DMS153 (cell line): ENCODE data around the gene MARCHF6.
"Not testable (repeated sequence)": the region's sequence is repeated elsewhere in the genome, so short reads cannot be mapped to it uniquely, and the experiment has no call there.

Source experiments
- DNase-seq: peaks from one replicate; lab custom pipeline; 2025; lab: John Stamatoyannopoulos, UW

Gene MARCHF6

DNA sequence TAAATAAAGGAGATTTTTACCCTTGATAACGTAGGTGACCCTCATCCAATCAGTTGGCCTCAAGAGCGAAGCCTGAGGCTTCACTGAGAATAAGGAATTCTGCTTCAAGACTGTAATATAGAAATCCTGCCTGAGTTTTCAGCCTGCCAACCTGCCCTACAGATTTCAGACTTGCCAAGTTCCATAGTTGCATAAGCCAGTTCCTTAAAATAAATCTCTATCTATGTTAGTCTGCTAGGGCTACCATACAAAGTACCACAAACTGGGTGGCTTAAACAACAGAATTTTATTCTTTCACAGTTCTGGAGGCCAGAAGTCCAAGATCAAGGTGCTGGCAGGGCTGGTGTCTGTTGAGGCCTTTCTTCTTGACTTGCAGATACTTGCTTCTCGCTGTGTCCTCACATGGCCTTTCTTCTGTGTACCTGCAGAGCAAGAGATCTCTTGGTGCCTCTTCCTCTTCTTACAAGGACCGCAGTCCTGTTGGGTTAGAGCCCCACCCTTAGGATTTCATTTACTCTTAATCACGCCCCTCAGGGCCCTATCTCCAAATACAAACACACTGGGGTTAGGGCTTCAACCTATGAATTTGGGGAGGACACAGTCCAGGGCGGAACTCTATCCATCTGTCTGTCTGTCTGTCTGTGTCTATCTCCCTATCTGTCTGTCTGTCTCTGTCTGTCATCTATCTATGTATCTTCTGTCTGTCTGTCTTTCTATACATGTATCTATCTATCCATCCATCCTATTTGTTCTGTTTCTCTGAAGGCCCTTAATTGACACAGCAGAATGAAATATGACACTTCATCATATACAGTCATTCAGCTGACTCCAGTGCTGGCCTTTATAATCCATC lies 28.8 kb upstream of the MARCHF6 start:
- peak; percentile 29 for DNase-seq

DNA sequence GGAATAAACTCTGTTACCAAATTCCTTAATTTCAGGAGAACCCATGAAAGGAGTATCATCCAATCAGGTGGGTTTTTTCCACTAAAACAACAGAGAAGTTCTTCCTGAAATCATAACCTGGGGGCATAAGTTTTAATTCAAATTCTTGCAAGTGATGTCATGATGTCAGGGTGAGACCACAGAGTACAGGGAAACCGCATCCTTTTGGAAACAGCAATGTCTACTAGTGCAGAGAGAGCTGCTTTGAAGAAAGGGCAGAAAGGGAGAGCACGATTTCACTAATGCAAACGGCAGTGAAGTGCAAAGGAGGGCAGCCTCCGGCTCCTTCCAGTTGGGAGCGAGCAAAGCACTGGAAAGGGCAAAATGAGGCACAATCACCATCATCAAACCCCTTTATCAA lies 25.2 kb upstream of the MARCHF6 start:
- no peak for DNase-seq

DNA sequence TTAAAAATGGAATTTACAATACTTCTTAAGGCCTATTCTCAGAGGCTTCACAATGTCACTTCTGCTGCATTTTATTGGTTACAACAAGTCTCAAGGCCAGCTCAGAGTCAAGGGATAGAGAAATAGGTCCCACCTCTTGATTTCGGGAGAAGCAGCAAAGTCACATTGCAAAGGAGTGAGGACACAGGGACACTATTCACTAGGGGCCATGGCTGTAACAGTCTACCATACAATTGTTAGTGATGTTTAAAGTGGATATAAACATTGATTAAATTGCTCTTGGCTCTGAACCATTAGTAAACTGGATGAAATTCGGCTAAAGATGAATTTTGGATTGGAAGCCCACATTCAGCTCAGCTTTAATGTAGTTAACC lies 24.1 kb upstream of the MARCHF6 start:
- no peak for DNase-seq

DNA sequence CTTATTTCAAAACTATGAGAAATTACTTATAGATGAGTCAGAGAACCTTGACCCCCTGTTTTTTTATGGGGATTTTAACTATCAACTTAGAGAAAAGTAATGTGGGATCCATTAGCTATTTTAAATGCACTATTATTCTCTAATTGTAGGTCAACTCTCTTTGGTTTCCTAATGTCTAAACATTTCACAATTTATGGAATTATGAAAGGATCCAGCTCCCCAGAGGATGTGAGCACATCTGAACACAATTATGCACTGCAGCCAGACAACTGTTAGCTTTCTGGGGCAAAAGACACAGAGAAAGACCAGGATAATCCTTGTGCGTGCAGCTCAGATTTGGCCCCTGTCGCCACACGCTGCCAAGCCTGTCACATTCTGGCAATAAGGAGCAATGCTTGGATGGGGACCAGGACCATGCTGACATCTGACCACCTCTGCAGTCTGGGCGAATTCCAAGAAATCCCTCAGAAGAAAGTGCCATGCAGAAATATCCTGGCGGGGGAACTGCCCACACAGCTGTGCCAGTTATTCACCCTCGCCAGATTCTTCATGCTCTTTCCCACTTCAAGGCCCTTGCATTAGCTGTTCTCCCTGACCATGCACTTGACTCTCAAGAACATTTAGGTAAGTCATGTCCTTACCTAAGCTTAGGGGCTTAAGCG lies 23.5 kb upstream of the MARCHF6 start:
- no peak for DNase-seq

DNA sequence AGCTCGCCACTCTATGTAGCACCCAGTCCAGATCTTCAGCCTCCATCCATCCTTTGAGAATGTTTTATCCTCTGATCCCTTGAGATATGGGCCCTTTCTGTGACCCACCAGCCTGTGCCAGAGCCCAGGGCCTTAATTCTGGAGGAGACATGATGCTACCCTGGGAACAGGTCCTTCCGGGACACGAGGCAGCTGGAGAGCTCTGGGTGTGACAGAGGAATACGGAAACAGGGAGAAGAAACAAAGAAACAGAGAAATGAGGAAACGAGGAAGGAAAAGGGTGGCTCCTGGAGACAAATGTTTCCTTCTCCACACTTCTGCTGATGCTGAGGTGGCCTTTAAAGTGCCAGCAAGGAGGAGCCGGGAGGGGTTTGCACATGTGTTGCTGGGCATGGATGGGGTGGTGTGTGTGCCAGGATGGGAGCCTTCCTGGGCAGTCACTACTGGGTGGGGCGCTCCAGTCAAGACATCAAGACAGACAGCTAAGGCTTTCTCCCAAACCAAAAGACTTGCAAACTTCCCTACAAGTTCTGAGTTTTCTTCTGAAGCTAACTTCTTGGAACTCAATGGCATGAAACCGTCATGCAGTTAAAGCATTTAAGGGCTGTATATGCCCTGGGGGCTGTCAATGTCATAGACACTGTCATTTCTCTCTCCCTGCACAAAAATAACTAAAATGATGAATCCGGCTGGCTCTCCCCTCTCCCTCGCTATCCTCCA lies 22.8 kb upstream of the MARCHF6 start:
- no peak for DNase-seq

DNA sequence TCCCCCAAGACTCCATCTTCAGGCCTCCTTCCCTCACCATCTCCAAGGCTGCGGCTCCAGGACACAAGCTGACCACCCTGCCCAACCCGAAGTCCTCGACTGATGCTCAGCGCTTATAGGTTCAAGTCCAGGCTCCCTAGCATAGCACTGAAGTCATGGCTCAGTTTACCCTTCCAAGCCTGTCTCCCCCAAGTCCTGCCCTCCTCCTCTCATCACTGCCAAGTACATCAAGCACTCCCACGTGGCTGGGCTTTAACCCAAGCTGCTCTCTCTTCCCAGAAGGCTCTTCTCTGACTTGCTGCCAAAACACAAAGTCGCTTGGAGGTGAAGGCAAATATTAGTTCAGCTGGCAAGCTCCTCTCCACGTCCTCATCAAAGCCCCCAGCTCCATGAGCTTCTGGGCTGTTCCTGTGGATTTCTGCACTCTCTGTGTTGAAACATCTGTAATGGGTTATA lies 22.1 kb upstream of the MARCHF6 start:
- peak; percentile 97 for DNase-seq

DNA sequence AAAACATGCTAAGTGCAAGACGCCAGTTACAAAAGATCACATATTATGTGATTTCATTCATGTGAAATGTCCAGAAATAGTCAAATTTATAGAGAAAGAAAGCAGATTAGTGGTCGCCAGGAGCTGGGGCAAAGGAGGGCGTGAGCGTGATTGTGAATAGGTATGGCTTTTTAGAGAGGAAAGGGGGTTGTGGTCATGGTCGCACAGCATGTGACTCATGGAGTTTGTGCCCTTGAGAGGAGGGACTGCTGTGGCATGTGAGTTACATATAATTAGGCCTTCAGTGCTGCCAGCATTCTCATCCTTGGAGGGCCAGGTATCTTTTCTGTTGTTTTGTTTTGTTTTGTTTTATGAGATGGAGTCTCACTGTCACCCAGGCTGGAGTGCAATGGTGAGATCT lies 21.2 kb upstream of the MARCHF6 start:
- no peak for DNase-seq

DNA sequence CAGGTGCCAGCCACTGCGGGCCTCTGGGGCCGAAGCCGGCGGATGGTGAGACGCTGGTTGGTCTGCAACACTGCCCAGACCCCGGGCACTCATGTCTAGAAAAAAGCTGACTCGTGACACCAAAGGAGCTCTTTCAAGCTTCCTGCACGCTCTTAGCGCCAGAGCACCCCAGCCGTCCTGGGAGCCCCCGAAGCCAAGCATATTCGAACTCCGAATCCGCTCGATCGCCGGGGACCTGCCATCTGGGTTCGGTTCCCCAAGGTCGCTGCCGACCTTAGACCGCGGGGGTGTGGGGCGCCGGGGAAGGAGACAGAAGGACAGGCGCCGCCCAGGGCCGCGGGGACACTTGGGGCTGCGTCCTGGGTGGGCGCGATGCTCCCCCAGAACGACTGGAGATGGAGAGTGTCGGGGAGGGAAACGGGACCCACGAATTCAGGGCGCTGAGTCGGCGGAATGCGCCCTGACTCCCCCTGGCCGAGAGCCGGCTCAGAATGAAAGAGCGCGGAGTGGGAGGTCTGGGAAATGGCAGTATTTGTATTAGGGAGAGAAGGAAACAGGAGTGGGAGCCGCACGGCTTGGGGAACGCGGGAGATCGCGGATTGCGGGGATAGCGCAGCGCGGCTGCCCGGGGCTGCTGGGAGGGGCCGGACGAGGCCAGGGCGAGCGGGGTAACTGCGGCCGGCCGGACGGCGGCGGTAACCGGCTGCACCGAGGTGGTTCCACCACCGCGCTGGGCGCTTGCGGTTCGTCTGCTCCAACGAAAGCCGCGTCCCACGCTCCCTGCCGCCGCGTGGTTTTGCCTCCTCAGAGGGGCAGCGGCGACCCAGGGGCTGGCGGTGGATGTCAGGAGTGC lies 20.1 kb upstream of the MARCHF6 start:
- no peak for DNase-seq

DNA sequence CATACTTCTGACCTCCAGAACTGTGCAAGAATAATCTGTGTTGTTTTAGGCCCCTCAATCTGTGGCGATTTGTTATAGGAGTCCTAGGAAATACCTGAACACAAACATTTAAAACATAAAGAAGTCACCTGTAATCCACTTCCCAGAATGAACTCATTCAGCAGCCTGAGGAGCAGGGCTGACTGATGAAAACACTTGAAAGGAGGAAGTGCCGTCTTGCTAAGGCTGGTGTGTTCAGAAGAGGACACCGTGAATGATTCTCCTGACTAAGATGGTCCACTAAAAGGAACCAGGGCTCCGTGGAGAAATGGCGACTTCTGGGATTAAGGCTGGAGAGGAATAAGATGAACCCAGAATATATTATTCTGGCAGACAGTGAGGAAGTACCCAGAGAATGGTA lies 18.7 kb upstream of the MARCHF6 start:
- no peak for DNase-seq

DNA sequence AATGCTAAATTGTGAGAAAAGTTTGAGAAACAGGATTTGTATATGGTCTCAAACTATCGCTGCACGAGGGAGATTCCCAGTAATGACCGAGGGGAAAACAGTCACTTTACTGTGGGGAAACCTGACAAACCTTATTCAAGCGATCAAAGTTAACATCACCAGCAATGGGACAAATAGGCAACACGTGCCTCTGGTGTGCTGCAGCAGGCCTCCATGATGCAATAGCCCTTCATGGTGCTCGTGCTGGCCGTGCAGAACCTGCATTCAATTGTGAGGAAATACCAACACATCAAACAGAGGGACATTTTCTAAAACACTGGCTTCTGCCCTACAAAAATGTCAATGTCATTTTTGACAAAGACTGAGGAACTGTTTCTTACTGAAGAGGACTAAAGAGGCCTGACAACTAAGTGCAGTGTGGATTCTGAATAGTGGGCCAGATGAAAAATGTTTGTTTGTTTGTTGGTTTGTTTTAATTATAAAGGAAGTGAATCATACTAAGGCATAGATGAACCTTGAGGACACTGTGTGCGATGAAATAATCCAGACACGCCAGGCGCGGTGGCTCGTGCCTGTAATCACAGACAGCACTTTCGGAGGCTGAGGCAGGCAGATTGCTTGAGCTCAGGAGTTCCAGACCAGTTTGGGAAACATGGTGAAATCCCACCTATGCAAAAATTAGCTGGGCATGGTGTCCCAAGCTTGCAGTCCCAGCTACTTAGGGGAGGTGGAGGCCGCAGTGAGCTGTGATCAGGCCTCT lies 17.6 kb upstream of the MARCHF6 start:
- no peak for DNase-seq

DNA sequence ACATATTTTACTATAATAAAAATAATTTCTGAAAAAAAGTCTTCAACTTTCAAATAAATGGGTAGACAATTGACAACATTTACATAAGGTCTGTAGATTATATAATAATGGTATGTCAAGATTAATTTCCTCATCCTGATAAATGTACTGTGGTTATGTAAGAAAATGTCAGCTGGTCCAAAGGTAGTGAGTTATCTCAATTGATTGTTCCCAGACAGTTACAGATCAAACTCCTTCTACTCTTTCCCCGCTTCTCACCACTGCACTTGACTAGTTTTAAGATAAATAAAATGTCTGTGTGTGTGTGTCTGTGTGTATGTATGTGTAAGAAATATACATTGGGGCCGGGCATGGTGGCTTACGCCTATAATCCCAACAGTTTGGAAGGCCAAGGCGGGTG lies 16.4 kb upstream of the MARCHF6 start:
- no peak for DNase-seq

DNA sequence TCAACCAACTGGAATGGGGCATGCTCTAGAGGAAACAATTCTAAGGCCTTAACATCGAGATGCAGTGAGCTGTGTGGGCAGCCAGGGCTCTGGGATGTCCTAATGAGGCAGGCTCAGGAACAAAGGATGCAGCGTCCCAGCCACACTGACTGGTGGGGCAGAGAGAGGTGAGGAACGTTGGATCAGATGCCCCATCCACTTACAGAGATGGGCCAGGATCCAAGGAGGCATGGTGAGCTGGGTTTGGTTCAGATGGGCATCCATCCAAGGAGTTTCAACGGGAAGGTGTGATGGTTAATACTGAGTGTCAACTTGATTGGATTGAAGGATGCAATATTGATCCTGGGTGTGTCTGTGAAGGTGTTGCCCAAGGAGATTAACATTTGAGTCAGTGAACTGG lies 15.5 kb upstream of the MARCHF6 start:
- DNase-seq = no peak

DNA sequence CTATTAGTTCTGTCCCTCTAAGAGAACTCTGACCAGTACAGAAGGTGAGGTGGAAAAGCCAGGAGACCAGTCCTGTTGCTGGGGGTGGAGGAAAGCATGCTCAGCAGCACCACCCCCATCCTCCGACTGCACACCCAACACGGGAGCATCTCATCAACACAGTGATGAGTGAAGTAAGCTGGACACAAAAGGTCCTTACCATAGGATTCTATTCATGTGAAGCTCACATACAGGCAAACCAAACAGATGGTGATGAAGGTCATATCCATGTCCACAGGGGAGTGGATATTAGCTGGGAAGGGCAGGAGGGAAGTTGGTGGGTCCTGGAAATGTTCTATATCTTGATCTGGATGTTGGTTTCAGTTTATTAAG lies 14.8 kb upstream of the MARCHF6 start:
- peak; percentile 90 for DNase-seq

DNA sequence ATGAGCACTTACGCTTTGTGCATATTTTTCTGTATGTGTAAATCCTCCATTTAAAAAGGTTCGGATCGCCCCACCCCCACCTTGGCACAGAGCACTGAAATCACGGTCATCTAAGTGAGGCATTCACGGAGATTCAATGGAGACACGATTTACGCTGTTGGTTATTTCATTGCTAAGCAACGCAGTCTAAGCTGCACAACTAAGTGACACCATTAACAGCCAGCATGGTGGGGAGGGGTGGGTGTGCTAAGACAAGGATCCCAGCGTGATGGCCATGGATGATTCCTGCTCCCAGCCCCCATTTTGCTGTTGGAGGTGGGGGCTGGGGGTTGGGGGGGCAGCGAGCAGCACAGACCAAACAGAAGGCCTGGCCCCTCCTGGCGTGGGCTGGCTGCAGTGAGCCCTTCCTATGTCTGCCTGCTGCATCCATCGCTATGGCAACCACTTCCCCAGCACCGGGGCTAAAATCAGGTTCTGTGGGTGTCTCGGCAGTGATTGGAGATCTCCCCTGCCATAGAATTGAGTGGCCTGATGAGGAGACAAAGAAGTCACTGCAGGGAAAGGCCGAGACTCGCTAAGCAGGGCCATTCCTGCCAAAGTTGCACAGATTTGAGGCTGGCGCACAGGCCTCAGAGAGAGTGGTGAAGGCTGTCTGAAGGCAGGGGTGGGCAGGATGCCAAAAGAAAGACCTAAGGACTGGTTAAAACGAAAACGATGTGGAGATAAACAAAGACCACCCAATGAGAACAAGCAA lies 14.3 kb upstream of the MARCHF6 start:
- peak; percentile 97 for DNase-seq

DNA sequence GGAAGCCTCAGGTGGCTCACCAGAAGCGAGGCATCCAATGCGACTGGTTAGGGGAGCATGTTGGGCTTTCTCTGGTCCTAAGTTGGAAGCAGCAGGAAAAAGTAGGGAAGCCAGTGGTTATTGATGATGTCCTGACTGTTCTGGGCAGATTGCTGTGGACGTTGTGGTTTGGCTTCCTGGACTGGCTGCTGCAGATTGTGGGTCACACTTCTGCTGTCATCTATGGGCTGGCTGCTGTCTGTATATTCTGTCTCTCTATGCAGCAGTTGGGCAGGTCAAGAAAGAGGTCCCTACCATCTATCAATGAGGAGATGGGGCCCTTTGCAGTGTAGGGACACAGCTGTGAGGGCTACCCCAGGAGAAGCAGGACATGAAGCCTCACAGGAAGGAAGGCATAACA lies 13.5 kb upstream of the MARCHF6 start:
- DNase-seq = no peak

DNA sequence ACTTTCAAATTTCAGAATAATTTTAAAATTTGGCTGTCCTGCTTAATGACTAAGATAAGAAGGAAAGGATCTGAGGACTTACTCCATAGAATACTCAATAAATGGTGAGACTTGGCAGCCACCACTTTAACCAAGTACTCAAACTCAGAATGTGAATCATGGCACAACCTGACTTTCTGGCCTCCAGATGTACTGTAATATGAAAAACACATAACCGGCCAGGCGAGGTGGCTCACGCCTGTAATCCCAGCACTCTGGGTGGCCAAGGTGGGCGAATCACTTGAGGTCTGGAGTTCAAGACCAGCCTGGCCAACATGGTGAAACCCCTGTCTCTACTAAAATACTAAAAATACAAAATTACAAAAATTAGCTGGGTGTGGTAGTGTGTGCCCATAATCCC lies 10.0 kb upstream of the MARCHF6 start:
- no peak for DNase-seq

DNA sequence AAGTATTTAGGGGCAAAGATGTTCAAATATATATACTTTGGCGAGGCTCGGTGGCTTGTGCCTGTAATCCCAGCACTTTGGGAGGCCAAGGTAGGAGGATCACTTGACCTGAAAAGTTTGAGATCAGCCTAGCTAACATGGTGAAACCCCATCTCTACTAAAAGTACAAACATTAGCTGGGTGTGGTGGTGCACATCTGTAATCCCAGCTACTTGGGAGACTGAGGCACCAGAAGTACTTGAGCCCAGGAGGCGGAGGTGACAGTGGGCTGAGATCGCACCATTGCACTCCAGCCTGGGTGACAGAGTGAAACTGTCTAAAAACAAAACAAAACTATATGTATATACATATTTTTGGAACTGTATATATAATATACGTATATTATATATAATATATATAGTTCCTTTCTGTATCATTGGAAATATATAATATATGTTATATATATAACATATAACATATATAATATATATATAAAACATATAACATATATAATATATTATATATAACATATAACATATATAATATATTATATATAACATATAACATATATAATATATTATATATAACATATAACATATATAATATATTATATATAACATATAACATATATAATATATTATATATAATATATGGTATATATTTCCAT lies 8.9 kb upstream of the MARCHF6 start:
- DNase-seq = not testable (repeated sequence)

DNA sequence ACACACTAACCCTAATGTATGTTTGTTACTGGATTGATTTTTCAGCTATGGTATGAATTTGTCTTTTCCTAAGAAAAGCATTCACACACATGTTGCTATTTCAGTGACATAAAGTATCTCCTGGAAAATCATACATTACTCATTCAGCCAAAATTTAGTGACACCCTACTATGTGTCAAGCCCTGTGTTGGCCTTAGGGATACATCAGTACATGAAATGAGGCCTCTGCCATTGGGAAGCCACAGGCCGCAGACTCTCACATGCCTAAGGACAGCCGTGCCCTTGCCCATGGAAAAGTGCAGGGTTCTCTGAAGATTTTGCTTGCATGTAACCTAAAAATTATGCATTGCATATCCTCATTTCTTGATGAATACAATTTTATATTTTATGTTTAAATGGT lies 5.2 kb upstream of the MARCHF6 start:
- DNase-seq = no peak

DNA sequence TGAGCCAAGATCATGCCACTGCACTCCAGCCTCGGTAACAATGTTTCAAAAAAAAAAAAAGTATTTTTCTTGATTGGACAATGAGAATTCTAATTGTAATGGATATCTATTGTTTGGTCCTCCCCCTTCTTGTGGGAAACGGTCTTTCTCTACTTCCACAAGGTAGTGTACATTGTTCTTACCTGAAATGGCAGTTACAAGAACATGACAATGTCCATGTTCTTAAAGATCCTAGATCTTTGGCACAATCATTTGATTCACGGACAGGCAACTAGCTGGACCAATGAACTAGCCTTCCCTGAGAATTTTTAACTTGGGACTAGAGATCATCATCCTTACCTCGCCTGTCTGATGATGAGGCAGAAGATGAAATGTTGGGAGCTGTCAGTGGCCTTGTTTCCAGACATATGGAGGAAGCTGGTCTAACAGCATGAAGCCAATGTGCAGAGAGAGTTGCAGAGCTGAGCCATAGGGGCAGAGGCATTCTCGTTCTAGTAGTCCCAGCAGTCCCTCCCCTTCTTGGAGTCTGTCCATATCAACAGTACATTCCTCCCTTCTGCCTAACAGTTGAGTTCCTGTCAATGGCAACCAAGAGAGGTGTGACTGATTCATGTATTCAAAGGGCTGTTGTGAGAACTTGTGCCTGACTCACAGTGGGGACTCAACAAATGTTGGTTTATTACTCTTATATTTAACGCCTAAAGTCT lies 2.1 kb upstream of the MARCHF6 start:
- peak; percentile 54 for DNase-seq
